Measurements from ENCODE around the gene GTPBP8.

The GTPBP8 gene

DNA sequence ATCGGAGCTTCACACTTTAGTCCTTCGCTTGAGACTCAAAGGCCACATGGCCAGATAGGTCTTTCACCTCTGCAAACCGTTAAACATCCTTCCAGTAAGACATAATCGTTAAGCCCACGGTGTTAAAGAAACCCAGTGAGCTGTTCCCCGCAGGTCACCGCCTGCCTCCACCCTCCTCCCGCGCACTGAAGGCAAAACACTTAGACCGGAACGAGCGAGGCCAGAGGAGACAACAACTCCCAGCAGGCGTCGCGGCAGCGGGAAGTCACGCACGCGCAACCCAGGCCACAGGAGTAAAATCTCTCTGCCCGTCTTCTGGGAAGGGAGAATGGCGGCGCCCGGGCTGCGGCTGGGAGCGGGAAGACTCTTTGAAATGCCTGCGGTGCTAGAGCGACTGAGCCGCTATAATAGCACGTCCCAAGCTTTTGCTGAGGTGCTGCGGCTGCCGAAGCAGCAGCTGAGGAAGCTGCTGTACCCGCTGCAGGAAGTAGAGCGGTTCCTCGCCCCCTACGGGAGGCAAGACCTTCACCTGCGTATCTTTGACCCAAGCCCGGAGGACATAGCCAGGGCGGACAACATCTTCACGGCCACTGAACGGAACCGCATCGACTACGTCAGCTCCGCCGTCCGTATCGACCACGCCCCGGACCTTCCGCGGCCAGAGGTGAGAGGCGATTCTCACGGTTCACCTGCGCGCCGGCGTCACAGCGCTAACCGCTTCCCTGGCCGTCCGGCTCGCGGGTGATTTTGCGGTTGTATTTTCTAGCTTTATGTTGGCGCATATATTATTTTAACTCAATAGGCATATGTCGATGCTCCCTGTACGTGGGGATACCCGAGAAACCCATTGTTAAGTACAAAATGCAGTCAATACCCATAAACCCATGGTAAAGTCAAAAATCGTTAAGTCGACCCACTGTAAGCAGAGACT, at the start of gene GTPBP8:
Gene GTPBP8, plus strand, starts transcription at position 313 of the 931 bp plus-strand sequence. Its CDS starts 16 bp downstream, at position 329.
- DNase-seq, result peak; percentile 95

- DNase-seq, result no peak
Observed at GRCh38 chr3:112948346-112948838, 42.4 kb upstream of the GTPBP8 start.

DNA sequence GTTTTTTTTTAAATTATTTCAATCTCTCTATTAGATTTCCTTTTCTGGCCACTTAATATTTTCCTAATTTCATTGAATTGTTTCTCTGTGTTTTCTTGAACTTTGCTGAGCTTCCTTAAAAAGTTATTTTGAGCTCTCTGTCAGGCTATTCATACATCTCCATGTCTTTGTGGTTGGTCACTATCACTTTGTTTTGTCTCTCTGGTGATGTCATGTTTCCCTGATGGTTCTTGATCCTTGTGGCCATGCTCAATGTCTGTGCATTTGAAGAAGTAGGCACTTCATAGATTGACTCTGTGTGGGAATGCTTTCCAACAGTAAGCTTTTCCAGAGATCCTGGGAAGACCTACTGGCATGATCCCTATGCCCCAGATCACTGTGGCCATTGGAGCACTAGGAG, 34.4 kb upstream of the GTPBP8 start:
- DNase-seq, result no peak

- DNase-seq, result no peak
Observed at GRCh38 chr3:112958811-112959560, 31.8 kb upstream of the GTPBP8 start.

GRCh38 chr3:112963683-112964082, 27.1 kb upstream of the GTPBP8 start:
- no peak for DNase-seq

DNA sequence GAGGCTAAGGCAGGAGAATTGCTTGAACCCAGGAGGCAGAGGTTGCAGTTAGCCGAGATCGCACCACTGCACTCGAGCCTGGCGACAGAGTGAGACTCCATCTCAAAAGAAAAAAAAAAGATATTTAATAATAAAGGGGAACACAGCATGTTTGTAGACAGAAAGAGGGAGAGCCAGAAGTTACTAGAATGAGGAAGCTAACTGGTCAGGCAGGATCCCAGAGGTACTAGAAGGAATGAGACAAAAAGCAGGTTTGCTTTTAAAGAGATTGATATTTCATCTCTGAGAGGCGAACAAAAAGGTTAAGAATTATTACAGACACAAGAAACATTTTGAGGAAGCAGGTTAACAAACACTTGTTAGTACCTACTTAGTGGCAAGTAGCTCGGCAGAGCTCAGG, 25.1 kb upstream of the GTPBP8 start:
- DNase-seq, result no peak

GRCh38 chr3:112966633-112967032, 24.2 kb upstream of the GTPBP8 start:
- DNase-seq, result no peak

- DNase-seq, result no peak
Observed at GRCh38 chr3:112967425-112967824, 23.4 kb upstream of the GTPBP8 start.

DNA sequence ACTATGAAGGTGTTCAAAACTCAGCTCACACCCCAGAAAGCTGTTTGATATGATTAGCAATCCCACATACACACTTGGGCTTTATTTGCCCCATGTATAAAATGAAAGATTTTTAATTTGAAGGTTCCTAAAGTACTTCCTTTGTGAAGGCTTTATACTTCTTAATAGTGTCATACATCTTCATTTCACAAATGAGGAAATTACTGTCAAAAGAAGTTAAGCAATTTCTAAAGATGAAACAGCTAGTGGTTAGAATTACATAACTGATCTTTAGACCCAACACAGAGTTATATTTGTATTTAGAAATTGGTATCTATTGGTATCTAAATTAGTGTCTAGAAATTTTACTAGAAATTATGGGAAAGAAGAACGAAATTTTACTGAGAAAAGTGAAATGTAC, 23.0 kb upstream of the GTPBP8 start:
- DNase-seq, result no peak

- DNase-seq, result no peak
Observed at GRCh38 chr3:112972158-112972557, 18.6 kb upstream of the GTPBP8 start.

DNA sequence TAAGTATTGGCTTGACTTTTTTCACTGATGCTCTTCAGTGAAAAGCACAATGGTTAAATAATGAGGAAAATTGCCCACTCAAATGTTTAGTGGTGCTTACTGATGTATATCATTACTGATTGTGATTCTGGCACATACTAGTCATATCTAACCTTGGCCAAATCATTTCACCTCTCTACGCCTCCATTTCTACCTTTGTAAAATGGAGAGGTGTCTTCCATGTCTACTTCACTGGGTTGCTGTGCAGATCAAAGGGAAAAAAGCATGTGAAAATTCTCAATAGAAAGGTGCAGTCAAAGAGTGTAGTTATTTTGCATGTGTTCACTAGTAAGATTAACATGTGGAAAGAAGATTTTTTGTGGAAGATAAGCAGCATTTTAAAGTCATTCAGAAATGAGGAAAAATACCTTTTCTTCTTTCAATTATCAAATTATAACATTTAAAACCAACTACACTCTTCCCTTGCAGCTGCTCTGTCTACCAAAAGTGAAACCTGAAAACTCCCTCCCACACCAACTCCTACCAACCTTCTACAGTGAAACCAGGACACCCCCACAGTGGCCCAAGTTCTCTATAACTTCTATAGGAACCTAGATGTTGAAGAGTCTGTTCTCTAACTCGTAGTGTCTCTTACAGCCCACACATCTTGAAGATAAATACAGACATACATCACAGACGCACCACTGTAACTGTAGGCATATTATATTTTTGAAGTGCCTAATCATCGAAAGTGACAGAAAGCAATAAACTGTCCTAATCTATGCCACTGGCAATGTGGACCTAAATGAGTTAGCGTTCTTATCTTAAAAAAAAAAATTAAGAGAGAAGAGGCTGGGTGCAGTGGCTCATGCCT, 17.2 kb upstream of the GTPBP8 start:
- DNase-seq, result no peak

GRCh38 chr3:112974178-112974517, 16.6 kb upstream of the GTPBP8 start:
- DNase-seq, result no peak

DNA sequence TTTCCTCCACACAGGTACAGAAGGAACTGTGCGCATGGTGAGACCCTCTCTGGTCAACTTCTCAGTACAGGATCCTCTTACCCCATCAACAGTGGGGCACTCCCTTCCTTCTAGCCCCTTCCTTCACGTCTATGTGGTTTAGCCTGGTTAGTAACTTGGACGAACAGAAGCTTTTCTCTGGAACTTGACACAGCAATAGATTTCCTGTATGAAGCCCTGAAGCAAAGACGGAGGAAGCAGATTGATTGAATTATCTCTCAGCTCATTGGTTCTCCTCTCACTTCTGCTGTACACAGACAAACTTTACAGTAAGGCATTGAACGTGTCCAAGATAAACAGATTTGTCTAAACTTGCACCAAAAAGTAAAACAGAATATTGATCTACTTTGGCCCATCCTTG, 15.9 kb upstream of the GTPBP8 start, which contains the start of gene CD200R1:
Gene CD200R1, minus strand, starts transcription at position 210 of the 400 bp plus-strand sequence. CDS start 246 bp downstream, outside the sequence.
- no peak for DNase-seq

GRCh38 chr3:112976001-112976400, 14.8 kb upstream of the GTPBP8 start:
- DNase-seq, result no peak

DNA sequence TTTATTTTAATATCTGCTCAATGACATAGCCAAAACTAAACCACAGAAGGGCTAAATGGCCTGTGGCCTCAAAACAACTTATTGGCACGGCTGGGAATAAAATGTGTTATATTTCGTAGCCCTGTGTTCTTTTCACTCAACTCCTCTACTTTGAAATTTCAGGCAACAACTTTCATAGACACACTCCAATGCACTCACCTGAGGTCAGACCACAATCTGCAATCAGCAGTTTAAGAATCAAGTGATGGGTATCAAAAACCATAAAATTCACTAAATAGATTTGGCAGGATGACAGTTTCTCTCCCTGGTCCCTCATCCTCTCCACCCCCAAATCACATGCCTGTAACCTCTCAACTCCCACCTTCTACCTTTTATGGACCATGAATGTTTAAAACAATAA, 13.8 kb upstream of the GTPBP8 start:
- no peak for DNase-seq

- DNase-seq, result peak; percentile 35
Observed at GRCh38 chr3:112979244-112979832, 11.4 kb upstream of the GTPBP8 start.

DNA sequence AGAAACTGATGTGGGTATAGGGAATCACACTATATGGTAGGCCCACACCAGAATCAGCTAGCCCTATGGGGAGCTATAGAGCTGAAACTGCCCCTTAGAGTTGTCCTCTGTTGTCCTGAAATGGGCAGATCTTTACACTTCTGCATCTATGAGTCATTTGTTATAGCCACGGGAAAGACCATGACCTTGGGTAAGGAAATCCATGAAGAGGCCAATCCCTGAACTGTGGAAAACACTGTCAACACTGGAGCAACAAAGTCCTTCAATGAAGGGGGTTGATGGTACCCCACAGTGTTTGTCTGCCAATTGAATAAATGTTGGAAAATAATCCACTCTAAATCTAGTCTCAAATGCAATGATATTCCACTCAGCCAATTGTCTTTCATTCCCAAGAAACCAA, 10.7 kb upstream of the GTPBP8 start:
- no peak for DNase-seq

DNA sequence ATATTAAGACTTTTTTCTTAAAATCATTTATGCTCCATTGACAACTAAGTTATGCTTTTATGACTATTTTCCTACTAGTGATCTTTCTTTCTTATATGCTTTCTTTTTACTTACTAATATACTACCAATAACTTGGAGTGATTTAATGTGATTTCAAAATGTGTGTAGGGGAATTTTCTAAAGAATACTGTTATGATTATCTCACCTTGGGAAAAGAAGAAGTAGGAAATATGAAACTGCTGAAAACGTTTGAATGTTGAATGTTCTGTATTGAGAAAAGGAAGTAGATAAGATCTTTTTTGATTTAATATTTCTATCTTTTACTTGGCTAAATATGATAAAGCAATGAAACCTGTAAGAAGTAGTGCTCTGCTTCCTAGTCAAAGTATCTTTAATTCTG, 8.1 kb upstream of the GTPBP8 start:
- DNase-seq, result no peak

DNA sequence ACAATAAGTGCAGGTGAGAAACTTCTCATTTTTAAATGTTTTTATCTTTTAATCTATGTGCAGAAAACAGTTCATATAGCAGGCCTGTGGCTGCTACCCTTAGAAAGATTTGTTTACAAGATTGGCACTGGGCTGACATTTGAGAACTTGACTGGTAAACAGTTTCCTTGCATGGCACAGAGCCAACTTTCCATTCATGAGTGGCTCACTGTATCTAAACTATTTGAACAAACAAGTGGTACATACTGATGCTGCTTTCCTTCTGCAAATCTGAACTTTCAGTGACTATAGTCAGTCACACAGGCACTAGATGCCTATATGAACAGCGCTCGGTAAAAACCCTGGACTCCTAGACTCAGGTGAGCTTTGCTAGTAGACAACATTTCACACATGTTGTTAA, 6.3 kb upstream of the GTPBP8 start:
- no peak for DNase-seq

DNA sequence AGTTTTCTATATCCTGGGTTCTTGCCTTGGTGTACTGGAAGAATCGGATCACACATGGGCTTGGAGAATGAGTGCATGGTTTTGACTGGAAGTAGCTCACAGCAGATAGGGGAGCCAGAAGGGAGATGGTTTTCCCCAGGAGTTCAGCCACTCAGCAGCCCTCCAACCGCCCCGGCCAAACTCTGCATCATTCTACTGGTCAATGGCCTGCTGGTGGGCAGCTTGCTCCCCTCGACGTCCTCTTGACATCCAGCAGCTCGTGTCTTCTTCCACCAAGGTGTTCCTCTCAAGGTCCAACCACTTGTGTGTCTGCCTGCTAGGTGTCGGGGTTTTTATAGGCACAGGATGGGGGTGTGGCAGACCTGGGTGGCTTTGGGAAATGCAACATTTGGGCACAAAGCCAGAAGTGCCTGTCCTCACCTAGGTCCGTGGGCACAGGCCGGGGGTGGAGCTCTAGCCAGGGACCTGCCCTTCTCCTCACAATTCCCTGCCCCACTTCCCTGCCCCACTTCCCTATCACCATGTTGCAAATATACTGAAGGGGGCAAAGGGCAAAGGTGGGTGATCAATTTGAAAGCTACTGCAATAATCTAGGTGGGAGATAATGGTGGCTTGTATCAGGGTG, 3.0 kb upstream of the GTPBP8 start:
- DNase-seq, result no peak

DNA sequence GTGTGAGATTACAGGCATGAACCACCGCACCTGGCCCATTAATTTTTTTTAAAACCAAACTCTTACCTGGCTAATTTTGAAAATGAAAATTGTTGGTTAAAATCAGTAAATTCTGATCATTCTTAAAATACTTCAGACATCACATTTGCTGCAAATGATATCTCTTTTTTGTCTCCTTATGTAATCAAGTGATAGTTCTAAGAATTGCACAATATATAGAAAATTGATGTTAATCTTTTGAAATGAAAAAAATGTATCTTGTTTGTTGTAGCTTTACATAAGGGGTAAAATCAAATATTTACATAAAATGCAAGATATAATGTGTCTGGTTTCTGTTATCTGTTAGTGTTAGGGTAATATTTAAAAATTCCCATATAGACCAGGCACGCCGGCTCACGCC, 5.0 kb downstream of the GTPBP8 start:
- no peak for DNase-seq

GRCh38 chr3:113000691-113001090, 9.9 kb downstream of the GTPBP8 start:
- no peak for DNase-seq
